Measurements from ENCODE around the gene FNIP1.

DNA sequence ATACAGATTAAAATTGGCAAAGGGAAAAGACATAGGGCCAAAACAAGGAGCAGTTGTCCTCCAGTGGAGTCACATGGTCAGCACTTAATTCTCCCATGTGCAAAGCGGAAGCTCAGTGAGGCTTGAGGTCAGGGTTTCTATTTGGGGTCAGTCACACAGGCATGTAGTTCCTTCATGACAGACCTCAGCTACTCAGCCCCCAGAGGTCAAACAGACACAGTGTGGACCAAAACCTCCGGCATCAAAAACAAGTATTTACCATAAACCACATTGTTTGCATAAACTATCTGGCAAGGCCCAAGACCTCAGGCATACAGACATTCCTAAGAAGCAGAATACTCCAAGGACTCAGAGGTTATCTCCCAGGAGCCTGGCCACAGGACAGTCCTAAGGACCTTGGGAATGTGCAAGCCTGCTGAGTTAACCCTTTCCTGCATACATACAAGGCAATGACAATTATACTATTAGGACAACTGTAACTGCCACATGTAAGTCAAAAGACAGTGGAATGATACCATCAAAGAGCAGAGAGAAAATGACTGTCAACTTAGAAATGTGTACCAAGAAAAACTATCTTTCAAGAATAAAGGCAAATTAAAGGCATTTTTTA is 28.7 kb upstream of the FNIP1 start:
- TF ChIP-seq CTCF (IDR thresholded peaks at IDR 0.05) (no peak), POLR2A (IDR thresholded peaks at IDR 0.05) (no peak)

Measured in tibial nerve (tissue), 3 donors.